ENCODE data around the gene NNT.
"Not testable (repeated sequence)": the region's sequence is repeated elsewhere in the genome, so short reads cannot be mapped to it uniquely, and the experiment has no call there.

NNT gene

DNA sequence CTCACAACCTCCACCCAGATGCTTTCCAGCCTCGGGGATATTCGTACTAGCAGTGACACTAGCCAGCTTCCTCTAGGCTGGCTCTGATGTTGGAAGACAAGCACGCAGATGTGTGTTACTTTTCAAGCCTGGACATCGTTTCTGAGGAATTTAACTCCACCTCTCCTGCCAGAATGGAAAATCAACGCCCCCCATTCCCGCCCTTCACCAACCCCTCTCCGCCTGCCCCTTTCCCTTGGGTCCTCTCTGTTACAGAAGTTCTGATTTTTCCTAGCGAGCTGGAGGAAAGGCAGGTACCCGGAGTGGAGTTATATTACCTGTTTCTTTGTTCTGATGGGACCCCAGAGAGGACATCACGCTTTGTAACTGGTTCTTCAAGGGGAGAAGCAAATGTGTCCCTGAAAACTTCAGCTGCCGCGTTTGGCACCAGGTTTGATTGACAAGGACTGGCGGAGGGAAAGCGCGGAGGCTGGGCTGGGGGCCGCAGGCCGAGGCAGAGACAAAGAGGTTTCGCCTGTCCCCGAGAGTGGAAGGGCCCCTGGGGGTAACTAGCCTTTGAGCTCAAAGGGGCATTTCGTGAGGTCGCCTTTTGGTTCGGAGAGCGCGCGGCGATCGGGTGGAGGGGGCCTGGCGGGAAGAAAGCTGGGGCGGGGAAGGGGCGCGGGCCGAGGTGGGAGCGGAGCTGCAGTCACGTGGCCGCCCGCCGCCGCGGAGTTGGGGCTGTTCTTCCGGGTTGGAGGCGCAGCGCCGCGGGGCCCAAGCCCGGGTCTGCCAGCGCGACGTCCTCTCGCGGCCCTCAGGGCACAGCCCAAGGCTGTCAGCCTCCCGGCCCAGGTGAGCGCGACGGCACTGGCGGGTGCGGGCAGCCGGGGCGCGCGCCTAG lies at the start of gene NNT:
Gene NNT, plus strand, starts transcription at position 720 of the 883 bp plus-strand sequence. CDS start 6,016 bp downstream, outside the sequence.
- peak; percentile 65 for DNase-seq (ENCODE audit: low spot score)

DNA sequence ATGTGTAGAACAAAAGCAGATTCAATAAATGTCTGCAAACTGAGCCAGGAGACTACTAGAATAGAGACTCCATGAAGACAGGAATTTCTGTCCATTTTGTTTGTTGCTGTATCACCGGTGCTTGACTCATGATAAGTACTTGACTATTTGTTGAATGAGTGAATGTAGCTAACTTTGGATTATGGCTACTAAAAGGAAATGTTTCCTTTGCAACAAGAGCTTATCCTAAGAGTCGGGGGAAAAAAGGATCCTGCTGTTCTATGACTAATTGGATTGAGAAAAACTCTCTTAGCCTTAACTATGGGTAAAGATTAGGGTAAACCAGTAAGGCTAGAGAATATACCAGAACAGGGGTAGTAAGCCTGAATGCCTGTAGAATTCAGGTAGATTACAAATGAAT lies 49.6 kb upstream of the NNT start:
- DNase-seq (ENCODE audit: low spot score), result no peak

DNA sequence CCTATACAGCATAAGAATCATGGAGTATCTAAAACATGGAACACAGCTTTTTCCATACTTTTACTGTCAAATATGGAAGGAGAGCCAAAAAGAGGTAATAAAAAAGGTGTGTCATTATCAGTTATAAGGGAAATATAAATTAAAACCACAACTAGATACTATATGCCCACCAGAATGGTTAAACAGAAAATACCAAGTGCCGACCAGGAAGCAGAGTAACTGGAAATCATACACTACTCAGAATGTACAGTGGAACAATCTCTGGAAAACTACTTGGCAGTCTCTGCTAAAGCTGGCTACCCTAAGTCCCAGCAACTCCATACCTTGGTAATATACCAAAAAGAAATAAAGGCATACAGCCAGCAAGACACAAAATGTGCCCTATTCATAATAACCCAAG lies 48.5 kb upstream of the NNT start:
- no peak for DNase-seq (ENCODE audit: low spot score)

DNA sequence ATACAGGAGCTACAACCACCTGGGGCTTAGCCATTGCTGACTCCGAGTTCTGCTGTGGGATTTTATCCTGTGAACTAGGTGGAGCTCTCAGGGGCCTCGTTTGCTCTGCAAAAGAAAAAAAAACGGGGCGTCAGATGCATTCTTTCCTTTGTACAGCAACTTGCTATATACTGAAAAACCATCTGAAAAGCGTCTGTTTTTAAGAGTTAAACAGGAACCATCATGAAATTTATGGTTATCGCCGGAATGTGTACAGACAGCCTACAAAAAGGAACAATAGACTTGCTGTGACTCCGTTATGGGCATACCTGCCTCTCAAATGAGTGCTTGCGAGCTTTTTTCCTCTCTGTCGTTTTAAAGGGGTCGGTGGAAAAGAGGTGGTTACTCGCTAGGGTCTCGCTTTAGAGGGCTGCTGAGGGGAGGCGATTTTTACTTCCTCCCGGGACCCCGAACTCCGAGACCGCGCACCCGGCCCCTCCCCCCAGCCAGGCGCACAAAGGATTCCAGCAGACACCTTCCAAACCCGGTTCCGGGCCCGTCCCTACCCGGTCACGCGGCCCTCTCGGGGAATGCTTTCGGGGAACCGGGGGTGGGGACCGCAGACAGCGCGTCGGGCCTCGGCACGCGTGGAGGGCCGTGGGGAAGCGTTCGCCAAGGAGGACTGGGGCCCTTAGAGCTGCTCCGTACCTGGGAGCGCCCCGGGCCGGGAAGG lies 46.9 kb upstream of the NNT start:
- peak; percentile 38 for DNase-seq (ENCODE audit: low spot score)

DNA sequence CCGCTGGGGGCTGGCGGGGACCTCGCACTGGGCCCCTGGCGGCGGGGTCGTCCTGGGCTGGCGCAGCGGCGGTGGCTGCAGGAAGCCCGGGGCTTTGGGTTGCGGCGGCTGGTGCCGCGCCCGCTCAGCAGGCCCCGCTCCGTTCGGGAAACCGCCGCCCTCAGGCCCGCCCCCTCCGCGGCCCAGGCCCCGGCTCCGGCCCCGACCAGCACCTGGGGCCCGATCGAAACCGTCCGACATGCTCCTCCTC lies 46.4 kb upstream of the NNT start:
- not testable (repeated sequence) for DNase-seq (ENCODE audit: low spot score)

DNA sequence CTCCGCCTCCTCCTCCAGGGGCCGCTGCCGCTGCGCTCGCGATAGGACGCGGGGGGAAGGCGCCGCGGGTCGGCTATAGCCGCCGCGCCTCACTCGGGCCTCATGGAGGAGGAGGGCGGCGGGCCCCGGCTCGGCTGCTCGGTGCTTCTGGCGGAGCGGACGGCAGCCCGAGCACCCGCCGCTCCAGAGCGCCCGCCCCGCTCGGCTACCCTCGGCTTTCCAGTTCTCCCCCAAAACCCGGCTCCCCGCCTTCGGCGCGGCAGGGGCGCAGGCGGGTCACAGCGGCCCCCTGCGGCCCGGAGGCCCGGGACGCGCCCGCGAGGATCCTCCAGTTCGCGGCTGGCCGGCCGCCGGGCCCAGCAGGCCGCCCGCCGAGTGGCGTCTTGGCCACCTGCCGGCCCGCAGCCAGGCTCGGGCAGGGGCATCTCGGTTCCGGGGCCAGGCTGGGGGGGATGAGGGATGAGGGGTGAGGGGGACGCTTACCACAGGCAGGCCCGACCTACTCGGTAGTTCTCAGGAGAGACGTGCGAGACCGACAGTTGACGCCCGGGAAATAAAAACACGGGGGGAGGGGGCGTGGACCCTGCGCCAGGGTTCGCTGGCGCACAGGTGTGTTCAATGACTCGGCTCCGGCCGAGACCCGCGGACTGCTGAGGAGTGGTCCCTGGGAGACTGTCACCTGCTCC lies 46.0 kb upstream of the NNT start, which contains the start of gene PAIP1:
Gene PAIP1, minus strand, starts transcription at position 221 of the 686 bp plus-strand sequence. CDS start 231 bp downstream, outside the sequence.
- DNase-seq (ENCODE audit: low spot score), result peak; percentile 80

DNA sequence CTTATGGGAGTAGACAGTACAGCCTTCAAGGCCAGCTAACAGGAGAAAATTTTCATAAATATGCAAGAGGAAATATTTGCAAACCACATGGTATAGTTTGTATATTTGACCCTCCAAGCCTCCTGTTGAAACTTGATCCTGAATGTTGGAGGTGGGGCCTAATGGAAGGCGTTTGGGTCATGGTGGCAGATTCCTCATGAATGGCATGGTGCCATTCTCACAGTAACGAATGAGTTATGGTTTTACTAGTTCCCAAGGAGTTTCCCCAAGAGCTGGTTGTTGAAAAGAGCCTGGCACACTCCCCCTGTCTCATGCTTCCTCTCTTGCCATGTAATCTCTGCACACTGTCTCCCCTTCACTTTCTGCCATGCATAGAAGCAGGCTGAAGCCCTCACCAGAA lies 42.9 kb upstream of the NNT start:
- DNase-seq (ENCODE audit: low spot score), result peak; percentile 22

DNA sequence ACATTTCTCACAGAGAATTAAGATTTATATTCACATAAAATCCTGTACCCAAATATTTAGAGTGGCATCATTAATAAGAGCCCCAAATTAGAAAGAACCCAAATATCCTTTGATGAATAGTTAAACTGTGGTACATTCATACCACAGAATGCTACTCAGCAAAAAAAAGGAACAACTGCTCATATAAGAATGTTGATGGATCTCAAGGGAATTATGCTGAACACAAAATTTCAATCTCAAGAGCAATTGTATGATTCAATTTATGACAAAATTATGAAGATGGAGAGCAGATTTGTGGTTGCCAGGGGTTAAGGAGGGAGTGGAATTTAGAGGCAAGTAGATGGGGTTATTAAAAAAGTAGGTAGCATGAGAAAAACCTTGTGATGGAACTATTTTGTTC lies 41.6 kb upstream of the NNT start:
- no peak for DNase-seq (ENCODE audit: low spot score)

DNA sequence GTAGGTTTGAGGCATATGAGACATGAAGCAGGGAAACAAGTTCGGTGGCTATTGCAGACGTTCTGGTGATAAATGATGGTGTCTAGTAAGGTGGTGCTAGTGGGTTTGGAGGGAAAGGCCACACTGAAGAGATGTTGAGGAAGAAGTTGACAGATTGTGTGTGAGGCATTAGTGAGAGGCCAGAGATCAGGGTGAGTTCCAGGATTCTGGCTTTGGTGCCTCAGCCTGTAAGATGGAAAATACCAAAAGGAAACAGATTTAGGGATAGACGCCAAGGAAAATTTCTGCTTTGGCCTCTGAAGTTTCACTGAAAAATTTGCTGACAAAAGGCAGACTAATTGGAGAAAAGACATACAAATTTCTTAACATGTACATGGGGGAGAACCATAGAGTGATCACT lies 39.7 kb upstream of the NNT start:
- DNase-seq (ENCODE audit: low spot score), result no peak

DNA sequence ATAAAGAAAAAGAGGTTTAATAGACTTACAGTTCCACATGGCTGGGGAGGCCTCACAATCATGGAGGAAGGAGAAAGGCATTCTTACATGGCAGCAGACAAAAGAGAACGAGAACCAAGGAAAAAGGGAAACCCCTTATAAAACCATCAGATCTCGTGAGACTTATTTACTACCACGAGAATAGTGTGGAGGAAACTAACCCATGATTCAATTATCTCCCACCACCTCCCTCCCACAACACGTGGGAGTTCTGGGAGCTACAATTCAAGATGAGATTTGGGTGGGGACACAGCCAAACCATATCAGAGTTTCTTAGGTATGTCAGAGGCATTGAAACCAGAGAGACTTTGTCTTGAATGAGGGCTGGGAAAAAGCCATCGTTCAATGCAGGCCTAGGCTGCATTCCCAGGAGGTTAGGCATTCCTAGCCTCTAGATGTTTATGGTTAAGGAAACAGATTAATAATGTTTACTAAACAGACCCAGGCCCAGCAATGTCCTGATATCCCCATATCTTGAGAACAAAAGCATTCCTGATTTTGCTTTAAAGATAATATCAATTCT lies 38.6 kb upstream of the NNT start:
- no peak for DNase-seq (ENCODE audit: low spot score)

DNA sequence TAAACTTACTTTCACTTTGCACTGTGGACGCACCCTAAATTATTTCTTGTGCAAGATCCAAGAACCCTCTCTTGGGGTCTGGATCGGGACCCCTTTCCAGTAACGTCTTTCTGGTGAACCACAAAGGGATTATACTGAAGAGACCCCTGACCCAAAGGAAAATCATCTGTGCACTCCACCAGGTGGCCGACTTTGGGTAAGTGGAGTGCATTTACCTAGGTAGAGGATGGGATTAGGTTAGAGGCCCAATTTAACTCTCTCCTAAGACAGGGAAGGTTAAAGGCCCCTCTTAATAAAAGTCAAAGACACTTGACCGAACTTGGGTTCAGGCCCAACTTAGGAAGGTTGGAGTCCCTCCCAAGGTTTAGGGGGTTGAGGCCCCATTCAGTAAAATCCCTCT lies 37.9 kb upstream of the NNT start:
- no peak for DNase-seq (ENCODE audit: low spot score)

DNA sequence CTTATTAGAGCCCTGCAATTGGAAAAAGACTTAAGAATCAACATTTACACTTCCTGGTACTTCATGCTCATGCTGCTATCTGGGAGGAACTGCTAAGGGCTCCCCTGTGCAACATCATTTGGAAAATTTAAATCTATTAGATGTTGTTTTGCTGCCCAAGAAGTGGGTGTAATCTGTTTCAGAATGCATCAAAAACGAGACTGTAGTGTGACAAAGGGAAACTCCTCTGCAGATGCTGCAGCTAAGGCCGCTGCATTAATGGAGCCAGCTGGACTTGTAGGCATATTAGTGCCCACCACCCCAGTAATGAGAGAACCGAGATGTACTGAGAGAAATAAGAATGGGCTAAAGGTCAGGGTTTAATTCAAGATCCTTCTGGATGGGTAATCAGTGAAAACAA lies 35.0 kb upstream of the NNT start:
- no peak for DNase-seq (ENCODE audit: low spot score)

DNA sequence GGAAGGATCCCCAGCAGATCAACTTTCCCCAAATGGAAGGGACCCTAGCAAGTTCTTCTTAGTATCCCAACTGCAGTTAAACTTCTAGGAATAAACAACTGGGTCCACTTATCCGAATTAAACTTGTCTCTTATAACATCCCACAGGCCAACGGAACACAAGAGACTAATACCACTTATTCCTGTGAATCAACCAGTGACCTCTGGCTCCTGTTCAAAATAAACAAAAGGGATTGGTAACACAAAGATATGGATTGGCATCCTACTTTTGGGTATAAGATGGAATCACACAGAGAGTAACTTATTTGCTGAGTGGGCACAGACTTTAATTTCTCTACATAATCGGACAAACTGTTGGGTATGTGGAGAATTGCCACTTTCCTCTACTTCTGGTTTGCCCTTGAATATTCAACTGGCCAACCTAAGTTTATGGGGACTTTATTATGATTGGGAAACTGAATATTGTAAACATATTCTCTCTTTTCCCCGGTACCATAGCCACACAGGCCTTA lies 33.7 kb upstream of the NNT start:
- DNase-seq (ENCODE audit: low spot score), result no peak

DNA sequence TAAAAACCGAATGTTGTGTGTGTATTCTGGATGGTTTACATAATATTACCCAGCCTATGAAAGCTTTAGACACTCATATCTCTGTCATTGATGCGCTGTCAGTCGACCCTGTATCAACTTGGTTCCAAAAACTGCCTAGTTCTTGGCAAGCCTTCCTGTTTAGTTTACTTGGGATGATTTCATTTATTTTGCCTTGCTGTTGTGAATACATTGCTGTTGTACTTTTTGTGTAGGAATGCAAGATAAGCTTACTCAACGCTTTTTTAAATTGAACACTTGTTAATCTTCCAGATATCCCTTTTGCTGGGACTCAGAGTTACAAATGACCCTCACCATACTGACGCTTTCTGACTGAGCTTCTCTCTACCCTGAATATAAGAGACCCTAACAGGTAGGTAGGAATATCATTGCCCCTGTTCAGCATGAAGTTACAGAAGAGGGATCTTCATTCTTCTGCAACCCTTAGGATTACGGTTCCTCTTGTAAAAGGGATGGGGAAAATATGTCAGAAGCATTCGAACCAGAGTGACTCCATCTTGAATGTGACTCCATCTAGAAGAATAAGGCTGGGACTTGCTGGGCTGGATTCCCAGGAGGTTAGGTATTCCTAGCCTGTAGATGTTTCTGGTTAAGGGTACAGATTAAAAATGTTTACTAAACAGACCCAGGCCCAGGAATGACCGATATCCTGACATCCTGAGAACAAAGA lies 32.4 kb upstream of the NNT start:
- no peak for DNase-seq (ENCODE audit: low spot score)

DNA sequence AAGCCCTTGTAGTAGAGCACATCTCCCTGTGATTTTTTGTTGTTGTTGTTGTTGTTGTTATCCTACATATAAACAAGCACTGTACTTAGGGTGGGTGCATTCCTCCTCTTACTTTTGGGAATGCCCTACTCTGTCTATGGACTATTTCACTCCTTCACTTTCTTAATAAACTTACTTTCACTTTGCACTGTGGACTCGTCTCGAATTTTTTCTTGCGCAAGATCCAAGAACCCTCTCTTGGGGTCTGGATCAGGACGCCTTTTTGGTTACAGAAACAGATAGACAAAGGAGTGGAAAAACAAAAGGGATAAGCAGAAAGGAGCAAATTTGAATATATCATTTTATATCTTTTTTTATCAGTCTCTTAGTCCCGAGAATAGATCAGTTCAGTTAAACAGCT lies 31.7 kb upstream of the NNT start:
- no peak for DNase-seq (ENCODE audit: low spot score)

DNA sequence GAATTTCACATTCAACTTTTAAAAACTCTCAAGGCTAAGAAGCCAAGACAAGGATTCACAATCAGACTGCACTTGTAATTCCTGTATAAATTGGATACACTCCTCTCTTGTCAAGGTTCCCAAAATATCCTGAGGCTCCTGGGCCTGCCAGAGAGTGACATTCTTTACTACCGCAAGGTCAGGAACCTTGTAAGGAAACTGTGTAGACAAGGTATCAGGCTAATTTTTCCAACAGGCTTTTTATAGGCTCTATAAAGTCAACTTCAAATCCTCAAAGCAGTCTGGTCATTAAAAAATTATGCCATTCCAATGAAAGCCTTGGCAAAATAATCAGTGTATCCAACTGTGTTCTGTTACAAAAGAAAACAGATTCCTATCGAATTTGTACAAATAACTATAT lies 30.6 kb upstream of the NNT start:
- DNase-seq (ENCODE audit: low spot score), result no peak

DNA sequence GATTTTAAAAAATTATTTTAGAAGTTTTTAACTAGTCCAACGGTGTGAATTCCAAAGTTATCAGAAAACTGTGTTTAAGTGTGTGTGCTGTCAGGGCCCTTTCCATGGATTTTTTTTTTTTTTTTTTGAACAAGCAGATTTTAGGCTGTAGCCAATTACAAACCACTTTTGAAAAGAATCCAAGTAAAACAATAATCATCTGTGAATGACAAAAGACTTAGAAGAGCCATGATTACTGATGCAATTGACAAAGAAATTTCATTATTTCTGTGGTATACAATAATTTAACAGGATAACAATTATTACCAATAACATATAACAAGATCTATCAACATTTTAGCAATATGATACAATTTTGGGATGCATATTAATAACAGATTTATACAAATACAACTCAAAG lies 29.9 kb upstream of the NNT start:
- no peak for DNase-seq (ENCODE audit: low spot score)

DNA sequence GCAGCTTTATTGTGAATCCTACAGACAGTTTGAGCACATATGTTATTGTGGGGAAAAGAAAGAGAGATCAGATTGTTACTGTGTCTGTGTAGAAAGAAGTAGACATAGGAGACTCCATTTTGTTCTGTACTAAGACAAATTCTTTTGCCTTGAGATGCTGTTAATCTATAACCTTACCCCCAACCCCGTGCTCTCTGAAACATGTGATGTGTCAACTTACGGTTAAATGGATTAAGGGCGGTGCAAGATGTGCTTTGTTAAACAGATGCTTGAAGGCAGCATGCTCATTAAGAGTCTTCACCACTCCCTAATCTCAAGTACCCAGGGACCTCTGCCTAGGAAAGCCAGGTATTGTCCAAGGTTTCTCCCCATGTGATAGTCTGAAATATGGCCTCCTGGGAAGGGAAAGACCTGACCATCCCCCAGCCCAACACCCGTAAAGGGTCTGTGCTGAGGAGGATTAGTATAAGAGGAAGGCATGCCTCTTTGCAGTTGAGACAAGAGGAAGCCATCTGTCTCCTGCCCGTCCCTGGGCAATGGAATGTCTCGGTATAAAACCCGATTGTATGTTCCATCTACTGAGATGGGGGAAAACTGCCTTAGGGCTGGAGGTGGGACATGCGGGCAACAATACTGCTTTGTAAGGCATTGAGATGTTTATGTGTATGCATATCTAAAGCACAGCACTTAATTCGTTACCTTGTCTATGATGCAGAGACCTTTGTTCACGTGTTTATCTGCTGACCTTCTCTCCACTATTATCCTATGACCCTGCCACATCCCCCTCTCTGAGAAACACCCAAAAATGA lies 22.4 kb upstream of the NNT start:
- not testable (repeated sequence) for DNase-seq (ENCODE audit: low spot score)

DNA sequence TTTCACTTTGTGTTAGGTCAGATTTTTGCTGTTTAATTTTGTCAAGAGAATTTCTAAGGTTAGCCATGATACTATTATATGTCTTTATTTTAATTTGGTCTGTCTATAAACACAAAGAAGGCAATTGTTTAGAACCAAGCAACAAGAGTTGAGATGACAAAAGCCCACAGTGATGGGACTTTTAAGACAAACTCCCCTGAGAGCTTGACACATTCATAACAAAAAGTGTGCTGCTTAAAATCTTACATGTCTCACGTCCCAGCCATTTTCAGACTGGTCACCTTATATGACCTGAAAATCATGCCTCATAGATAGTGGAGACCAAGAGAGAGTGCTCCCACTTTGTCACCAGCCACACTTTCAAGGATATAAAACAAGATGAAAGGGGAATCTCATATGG lies 21.6 kb upstream of the NNT start:
- DNase-seq (ENCODE audit: low spot score), result no peak

DNA sequence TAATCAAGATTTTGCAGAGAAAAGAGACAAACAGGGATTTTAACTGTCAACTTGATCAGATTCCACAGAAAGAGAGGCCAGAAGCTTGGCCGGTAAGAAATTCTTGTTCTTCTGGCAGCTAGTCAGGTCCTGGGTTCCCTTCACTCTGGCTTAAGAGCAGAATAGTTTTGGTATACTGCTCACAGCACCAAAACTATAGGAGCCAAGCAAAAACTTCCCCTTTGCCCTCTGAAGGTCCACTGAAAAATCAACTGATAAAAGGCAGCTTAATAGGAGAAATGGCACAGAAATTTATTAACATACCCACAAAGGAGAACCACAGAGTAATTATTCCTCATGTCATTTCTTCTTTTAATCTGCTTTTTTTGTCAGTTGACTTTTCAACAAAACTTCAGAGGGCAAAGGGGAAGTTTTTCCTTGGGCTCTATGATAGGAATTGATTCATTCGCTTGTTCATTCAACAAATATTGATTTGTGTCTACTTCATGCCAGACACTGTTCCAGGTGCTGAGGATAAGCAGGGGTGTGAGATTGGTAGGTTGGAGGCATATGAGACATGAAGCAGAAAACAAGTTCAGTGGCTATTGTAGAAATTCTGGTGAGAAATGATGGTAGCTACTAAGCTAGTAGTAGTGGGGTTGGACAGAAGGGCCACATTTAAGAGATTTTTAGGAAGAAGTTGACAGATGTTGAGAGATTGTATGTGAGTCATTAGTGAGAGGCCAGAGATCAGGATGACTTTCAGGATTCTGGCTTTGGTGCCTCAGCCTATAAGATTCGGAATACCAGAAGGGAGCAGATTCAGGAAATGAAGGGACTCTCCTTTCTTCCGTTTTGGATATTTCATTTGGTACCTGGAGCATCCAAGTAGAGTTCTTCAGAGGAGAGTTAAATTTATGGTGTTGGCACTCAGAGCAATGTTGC lies 20.6 kb upstream of the NNT start:
- DNase-seq (ENCODE audit: low spot score), result no peak
